RWPE1 (cell line): ENCODE results near the gene MDK.

Experiments used
- CTCF ChIA-PET: fragments of 350-600 bp; sonication (Branson Sonifier 250); formaldehyde crosslinking; extraction: SDS; loops from one replicate; lab custom pipeline; 2021; lab: Yijun Ruan, JAX
- POLR2A ChIA-PET: fragments of 400-600 bp; formaldehyde crosslinking; extraction: SDS; loops from one replicate; lab custom pipeline; 2020; ENCODE audit warnings: antibody characterized with exemption; ENCODE audit not compliant: low non-redundant PET; lab: Yijun Ruan, JAX
- DNase-seq: peaks from one replicate; pipeline ENCODE4 v3.0.0; 2012; ENCODE audit warnings: low spot score
- H3K27ac ChIP-seq: fragments of 450-650 bp; 2 replicates; pipeline ENCODE4 v1.5.1; 2017
- CTCF ChIP-seq: fragments of 450-650 bp; conservative IDR thresholded peaks from 2 replicates; pipeline ENCODE4 v1.5.1; 2017; ENCODE audit warnings: low read depth, mild to moderate bottlenecking

The MDK gene

GRCh38 chr11:46427364-46427763 is 45.9 kb downstream of the MDK start:
- ChIA-PET POLR2A (no interaction called here), CTCF (no interaction called here)
- DNase-seq: no peak
- TF ChIP-seq CTCF: no peak
- H3K27ac ChIP-seq: no peak overlapping the region

GRCh38 chr11:46429717-46430116 is 48.2 kb downstream of the MDK start:
- ChIA-PET POLR2A (no interaction called here), CTCF (interaction anchor here (0.6 kb wide), 1 partner anchor 78 kb away, joined by 3 read pairs; no protein-coding TSS in a partner anchor)
- no peak for DNase-seq
- no peak overlapping the region for H3K27ac ChIP-seq
- TF ChIP-seq CTCF: no peak

- POLR2A ChIA-PET: no interaction called here
These were observed 49.7 kb downstream of the MDK start for GRCh38 chr11:46431211-46431610.

More at GRCh38 chr11:46431211-46431610, 49.7 kb downstream of the MDK start:
- TF ChIP-seq CTCF: no peak
- CTCF ChIA-PET: interaction anchor here (0.6 kb wide), 1 partner anchor 14 kb away, joined by 3 read pairs; no protein-coding TSS in a partner anchor
- no peak for DNase-seq
- H3K27ac ChIP-seq: no peak overlapping the region
